Type B pancreatic cell (in vitro differentiated cells): ENCODE results near the gene AVPR2. TPM values are rescaled to one million over a fixed set of nuclear protein-coding genes. Genes with fewer than 3 reads are reported as not detected.

Experiments used
- DNase-seq: peaks from one replicate; pipeline ENCODE4 v3.0.0; 2021; ENCODE audit warnings: mixed read lengths; ENCODE audit not compliant: unreplicated experiment; ENCODE audit errors: extremely low spot score
- H3K27ac Mint-ChIP-seq: 2 replicates; pipeline ENCODE4 v1.8.0; 2021; ENCODE audit warnings: mild to moderate bottlenecking, mixed read lengths
- H3K27me3 Mint-ChIP-seq: 2 replicates; pipeline ENCODE4 v1.8.0; 2021; ENCODE audit warnings: mixed read lengths
- H3K36me3 Mint-ChIP-seq: 2 replicates; pipeline ENCODE4 v1.8.0; 2021; ENCODE audit warnings: mixed read lengths
- H3K4me1 Mint-ChIP-seq: one replicate; pipeline ENCODE4 v1.8.0; 2021; ENCODE audit warnings: mixed read lengths; ENCODE audit not compliant: unreplicated experiment
- H3K4me3 Mint-ChIP-seq: 2 replicates; pipeline ENCODE4 v1.8.0; 2021; ENCODE audit warnings: mild to moderate bottlenecking, mixed read lengths
- H3K9me3 Mint-ChIP-seq: 2 replicates; pipeline ENCODE4 v1.8.0; 2021; ENCODE audit warnings: mixed read lengths
- total RNA-seq: library from RNA; stranded (reverse); gene quantifications from 2 replicates; pipeline ENCODE4 v1.2.1, GENCODE V29; 2021; ENCODE audit warnings: low replicate concordance
- TF ChIP-seq, protein P1 (sequence below): fragments of 200-600 bp; sonication (generic); conservative IDR thresholded peaks from 2 replicates; pipeline ENCODE4 v1.5.0; 2021; ENCODE audit warnings: antibody characterized with exemption, mild to moderate bottlenecking

The AVPR2 gene
- total RNA-seq, 1 donor from 2014 or later, result not detected

DNA sequence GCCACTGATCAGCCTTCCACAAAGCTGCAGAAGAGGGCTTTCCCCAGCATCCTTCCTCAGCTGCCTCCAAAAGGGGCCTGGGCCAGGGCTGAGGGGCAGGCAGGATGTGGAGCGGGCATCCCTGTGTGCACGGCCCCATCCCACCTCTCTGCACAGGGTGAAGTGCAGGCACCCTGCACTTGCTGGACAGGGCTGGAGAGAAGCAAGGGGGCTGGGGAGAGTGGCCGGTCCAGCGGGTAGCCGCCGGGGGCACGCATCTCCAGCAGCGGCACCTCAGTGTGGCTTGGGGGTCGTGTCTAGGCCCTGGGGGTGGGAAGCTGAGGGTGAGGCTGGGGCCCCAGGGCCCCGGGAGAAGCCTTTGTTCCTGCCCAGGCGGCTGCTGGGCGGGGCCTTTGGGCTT lies 3.0 kb downstream of the AVPR2 start:
- H3K4me3 Mint-ChIP-seq, result no peak overlapping the region
- no peak overlapping the region for H3K27ac Mint-ChIP-seq
- H3K36me3 Mint-ChIP-seq, result no peaks in the 10 kb centered on the region
- H3K4me1 Mint-ChIP-seq, result no peaks in the 10 kb centered on the region
- no peak for DNase-seq
- TF ChIP-seq, protein P1, sequence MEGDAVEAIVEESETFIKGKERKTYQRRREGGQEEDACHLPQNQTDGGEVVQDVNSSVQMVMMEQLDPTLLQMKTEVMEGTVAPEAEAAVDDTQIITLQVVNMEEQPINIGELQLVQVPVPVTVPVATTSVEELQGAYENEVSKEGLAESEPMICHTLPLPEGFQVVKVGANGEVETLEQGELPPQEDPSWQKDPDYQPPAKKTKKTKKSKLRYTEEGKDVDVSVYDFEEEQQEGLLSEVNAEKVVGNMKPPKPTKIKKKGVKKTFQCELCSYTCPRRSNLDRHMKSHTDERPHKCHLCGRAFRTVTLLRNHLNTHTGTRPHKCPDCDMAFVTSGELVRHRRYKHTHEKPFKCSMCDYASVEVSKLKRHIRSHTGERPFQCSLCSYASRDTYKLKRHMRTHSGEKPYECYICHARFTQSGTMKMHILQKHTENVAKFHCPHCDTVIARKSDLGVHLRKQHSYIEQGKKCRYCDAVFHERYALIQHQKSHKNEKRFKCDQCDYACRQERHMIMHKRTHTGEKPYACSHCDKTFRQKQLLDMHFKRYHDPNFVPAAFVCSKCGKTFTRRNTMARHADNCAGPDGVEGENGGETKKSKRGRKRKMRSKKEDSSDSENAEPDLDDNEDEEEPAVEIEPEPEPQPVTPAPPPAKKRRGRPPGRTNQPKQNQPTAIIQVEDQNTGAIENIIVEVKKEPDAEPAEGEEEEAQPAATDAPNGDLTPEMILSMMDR, result no peak
- no peaks in the 10 kb centered on the region for H3K9me3 Mint-ChIP-seq
- H3K27me3 Mint-ChIP-seq, result no peaks in the 10 kb centered on the region

DNA sequence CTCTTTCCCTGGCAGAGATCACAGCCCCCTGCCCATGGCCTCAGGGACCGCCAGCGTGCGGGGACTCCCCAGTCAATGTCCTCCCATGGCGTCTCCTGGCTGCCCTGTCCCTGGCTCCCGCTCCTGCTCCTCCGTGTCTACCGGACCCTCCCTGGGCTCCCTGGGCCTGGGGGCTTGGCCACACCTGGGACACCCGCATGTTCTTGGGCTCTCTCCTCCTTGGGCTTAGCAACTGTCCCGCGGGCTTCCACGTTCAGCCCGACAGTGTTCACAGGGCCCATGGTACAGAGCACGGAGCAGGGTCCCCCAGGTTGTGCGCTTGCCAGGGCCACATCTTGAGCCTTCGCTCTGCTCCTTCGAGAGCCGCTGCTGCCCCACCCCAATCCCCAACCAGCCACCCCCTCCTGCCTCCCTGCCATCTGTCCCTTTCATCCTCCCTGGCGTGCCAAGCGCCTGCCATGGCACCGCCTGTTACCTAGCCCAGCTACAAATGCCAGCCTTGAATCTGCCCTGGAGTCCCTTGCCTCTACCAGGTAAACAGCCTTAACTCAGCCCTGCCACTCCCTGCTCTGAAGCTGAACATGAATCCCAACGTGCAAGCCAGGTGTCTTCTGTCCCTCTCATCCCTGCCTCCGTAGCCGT lies 3.9 kb downstream of the AVPR2 start:
- no peaks in the 10 kb centered on the region for H3K9me3 Mint-ChIP-seq
- no peak overlapping the region for H3K4me3 Mint-ChIP-seq
- no peaks in the 10 kb centered on the region for H3K36me3 Mint-ChIP-seq
- no peaks in the 10 kb centered on the region for H3K27me3 Mint-ChIP-seq
- no peak for DNase-seq
- no peaks in the 10 kb centered on the region for H3K4me1 Mint-ChIP-seq
- no peak overlapping the region for H3K27ac Mint-ChIP-seq
- TF ChIP-seq, protein P1, result no peak

DNA sequence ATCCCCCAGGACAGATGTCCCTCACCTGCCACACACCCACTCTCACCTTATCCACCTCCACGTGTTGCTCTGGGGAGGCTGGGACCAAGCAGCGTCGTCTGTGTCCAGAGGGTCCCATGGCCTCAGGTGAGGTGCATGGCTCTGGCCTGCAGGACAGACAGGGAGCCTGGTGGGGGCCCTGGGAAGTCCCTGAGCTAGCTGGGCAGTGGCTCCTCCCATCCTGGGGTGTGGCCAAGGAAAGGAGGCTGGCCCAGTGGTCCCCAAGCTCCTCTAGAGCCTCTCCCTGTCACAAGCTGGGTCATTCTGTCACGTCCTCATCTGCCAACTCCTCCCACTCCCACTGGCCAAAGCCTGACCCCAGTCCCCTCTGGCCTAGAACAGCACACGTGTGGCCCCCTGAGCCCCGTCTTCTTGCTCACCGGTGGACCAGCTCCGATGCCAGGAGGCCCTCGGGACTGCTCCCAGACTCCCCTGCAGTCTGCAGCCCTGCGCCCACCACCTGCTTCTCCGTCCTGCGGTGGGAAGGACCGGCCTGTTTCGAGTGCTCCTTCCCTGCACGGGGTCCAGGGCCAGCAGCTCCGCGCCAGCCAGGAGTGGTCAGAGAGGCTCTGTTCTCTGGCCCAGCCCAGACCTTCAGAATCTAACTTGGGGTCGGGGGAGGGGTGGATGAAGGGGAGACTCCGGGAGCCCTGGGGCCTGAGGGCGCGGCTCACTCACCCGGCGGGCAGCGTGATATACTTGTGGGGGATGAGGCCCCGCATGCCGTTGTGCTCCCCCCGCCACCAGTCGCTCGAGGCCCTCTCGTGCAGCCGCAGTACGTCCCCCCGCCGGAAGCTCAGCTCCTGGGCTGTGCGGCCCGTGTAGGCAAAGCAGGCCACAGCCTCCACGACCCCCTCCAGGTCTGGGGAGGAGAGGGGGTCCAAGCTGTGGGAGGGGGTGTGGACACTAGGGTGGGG lies 4.8 kb downstream of the AVPR2 start:
- Mint-ChIP-seq H3K4me1 (no peaks in the 10 kb centered on the region), H3K27ac (no peak overlapping the region), H3K36me3 (no peaks in the 10 kb centered on the region), H3K9me3 (no peaks in the 10 kb centered on the region), H3K27me3 (no peaks in the 10 kb centered on the region), H3K4me3 (no peak overlapping the region)
- TF ChIP-seq, protein P1, result no peak
- no peak for DNase-seq

DNA sequence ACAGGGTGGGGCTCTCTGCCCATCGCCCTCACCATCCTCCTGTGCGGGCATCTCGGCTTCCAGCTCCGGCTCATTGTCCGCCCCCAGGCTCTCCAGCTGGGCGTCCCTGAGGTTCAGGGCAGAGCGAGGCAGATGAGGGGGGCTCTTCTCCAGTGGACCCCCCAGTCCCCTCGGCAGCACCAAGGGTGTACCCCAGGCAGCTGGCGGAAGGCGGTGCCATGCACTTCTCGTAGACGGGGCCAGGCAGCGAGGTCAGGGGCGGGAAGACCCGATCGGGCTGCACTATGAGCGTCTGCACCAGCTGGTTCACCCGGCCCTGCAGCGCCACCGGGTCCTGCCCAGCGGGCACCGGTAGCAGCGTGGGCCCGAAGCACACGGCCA lies 5.5 kb downstream of the AVPR2 start:
- Mint-ChIP-seq H3K27me3 (no peaks in the 10 kb centered on the region), H3K36me3 (no peaks in the 10 kb centered on the region), H3K4me1 (no peaks in the 10 kb centered on the region), H3K4me3 (no peak overlapping the region), H3K27ac (no peak overlapping the region), H3K9me3 (no peaks in the 10 kb centered on the region)
- no peak for DNase-seq
- TF ChIP-seq, protein P1, result no peak

DNA sequence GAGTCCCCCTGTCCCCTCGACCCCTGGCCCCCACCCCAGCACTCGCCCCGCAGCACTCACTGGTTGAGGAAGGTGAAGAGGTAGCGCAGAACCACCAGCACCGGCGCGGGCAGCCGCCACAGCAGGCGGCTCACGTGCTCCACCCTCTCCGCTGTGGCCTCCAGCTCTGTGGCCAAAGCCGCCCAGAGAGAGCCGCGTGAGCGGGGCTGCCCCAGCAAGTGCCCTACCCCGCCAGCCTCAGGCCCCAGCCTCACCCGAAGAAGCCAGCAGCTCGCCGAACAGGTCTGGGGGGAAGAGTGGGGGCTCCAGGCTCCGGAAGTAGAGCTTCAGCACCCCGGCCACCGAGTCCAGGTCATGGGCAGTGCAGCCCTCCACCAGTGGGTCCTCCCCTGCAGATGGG lies 6.0 kb downstream of the AVPR2 start:
- TF ChIP-seq, protein P1, result no peak
- H3K4me3 Mint-ChIP-seq, result no peak overlapping the region

More for the DNA sequence above, 6.0 kb downstream of the AVPR2 start:
- no peaks in the 10 kb centered on the region for H3K4me1 Mint-ChIP-seq
- H3K36me3 Mint-ChIP-seq, result no peaks in the 10 kb centered on the region
- H3K9me3 Mint-ChIP-seq, result no peaks in the 10 kb centered on the region
- no peak overlapping the region for H3K27ac Mint-ChIP-seq
- no peaks in the 10 kb centered on the region for H3K27me3 Mint-ChIP-seq
- DNase-seq, result no peak
